ENCODE results near the gene RACGAP1. TPM values are rescaled to one million over a fixed set of nuclear protein-coding genes. Genes with fewer than 3 reads are reported as not detected.

RACGAP1 gene
- polyA plus RNA-seq, 1 donor from 2014 or later, result 18.3 TPM

DNA sequence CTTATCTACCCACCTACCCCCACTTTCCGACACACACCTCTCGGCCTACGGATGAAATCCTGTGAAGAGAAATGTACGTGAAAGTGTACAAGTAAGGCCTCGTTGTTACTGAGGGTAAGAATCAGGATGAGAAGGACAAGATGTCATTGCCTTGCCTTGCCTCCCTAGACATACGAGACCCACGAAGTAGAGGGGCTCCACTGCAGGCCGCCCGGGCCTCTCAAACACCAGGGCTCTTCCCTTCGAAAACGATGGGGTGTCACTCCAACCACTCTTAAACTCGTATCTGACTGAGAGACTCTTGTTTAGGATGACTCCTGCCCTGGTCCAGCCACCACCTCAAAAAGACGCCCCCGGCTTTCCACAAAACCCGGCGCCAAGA is 498 bp downstream of the RACGAP1 start:
- no peaks in the 10 kb centered on the region for H3K27me3 ChIP-seq (ENCODE audit: insufficient read depth, low read depth, low read length)
- H3K36me3 ChIP-seq (ENCODE audit: insufficient read depth, low read length), result no peaks in the 10 kb centered on the region
- H2AFZ ChIP-seq (ENCODE audit: low read depth, low read length), result peak overlapping the region; percentile 51
- H3K9me3 ChIP-seq (ENCODE audit: low read length), result no peaks in the 10 kb centered on the region
- no peak for TF ChIP-seq RAD21 (conservative IDR thresholded peaks at IDR 0.05)
- no peak for TF ChIP-seq SMC3 (conservative IDR thresholded peaks at IDR 0.05; ENCODE audit: poor library complexity)
- TF ChIP-seq POLR2AphosphoS5 (IDR thresholded peaks at IDR 0.05), result no peak
- no peak for TF ChIP-seq EP300 (conservative IDR thresholded peaks at IDR 0.05; ENCODE audit: poor library complexity, severe bottlenecking)
- no peak for TF ChIP-seq MXI1 (conservative IDR thresholded peaks at IDR 0.05; ENCODE audit: poor library complexity, severe bottlenecking)
- TF ChIP-seq EZH2 (IDR thresholded peaks at IDR 0.05; ENCODE audit: borderline replicate concordance, insufficient read depth, low read length, poor library complexity, severe bottlenecking), result no peak
- TF ChIP-seq, protein P1, sequence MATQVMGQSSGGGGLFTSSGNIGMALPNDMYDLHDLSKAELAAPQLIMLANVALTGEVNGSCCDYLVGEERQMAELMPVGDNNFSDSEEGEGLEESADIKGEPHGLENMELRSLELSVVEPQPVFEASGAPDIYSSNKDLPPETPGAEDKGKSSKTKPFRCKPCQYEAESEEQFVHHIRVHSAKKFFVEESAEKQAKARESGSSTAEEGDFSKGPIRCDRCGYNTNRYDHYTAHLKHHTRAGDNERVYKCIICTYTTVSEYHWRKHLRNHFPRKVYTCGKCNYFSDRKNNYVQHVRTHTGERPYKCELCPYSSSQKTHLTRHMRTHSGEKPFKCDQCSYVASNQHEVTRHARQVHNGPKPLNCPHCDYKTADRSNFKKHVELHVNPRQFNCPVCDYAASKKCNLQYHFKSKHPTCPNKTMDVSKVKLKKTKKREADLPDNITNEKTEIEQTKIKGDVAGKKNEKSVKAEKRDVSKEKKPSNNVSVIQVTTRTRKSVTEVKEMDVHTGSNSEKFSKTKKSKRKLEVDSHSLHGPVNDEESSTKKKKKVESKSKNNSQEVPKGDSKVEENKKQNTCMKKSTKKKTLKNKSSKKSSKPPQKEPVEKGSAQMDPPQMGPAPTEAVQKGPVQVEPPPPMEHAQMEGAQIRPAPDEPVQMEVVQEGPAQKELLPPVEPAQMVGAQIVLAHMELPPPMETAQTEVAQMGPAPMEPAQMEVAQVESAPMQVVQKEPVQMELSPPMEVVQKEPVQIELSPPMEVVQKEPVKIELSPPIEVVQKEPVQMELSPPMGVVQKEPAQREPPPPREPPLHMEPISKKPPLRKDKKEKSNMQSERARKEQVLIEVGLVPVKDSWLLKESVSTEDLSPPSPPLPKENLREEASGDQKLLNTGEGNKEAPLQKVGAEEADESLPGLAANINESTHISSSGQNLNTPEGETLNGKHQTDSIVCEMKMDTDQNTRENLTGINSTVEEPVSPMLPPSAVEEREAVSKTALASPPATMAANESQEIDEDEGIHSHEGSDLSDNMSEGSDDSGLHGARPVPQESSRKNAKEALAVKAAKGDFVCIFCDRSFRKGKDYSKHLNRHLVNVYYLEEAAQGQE (IDR thresholded peaks at IDR 0.05; ENCODE audit: borderline replicate concordance), result no peak
- TF ChIP-seq, protein P2, sequence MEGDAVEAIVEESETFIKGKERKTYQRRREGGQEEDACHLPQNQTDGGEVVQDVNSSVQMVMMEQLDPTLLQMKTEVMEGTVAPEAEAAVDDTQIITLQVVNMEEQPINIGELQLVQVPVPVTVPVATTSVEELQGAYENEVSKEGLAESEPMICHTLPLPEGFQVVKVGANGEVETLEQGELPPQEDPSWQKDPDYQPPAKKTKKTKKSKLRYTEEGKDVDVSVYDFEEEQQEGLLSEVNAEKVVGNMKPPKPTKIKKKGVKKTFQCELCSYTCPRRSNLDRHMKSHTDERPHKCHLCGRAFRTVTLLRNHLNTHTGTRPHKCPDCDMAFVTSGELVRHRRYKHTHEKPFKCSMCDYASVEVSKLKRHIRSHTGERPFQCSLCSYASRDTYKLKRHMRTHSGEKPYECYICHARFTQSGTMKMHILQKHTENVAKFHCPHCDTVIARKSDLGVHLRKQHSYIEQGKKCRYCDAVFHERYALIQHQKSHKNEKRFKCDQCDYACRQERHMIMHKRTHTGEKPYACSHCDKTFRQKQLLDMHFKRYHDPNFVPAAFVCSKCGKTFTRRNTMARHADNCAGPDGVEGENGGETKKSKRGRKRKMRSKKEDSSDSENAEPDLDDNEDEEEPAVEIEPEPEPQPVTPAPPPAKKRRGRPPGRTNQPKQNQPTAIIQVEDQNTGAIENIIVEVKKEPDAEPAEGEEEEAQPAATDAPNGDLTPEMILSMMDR (IDR thresholded peaks at IDR 0.05; ENCODE audit: poor library complexity, severe bottlenecking), result no peak
- no peak for TF ChIP-seq TAF1 (IDR thresholded peaks at IDR 0.05; ENCODE audit: low read depth)
- peaks cover 4% of the 10 kb centered on the region for H3F3A ChIP-seq (ENCODE audit: insufficient read depth, low read length, poor library complexity, severe bottlenecking)
- H3K4me2 ChIP-seq (ENCODE audit: low read length), result peak overlapping the region; percentile 69
- H4K20me1 ChIP-seq (ENCODE audit: insufficient read depth), result no peaks in the 10 kb centered on the region
- H3K9ac ChIP-seq (ENCODE audit: low read length), result peak overlapping the region; percentile 56
- H3K79me2 ChIP-seq (replicated peaks; ENCODE audit: insufficient read depth, low read length), result peaks cover 46% of the 10 kb centered on the region
- peak overlapping the region; percentile 80 for H3K4me3 ChIP-seq (ENCODE audit: low read length)
- no peak overlapping the region for H3K27ac ChIP-seq (ENCODE audit: low read length)
- no peaks in the 10 kb centered on the region for H3K9me2 ChIP-seq (ENCODE audit: insufficient read depth, low read length)

DNA sequence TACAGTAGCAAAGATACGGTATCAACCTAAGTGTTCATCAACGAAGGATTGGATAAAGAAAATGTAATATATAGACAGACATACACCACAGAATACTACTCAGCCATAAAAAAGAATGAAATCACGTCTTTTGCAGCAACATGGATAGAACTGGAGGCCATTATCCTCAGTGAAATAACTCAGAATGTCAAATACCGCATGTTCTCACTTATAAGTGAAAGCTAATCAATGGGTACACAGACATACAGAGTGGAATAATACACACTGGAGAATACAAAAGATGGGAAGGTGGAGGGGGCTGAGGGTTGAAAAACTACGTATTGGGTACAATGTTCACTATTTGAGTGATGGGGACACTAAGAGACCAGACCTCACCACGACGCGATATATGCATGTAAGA is 1.1 kb downstream of the RACGAP1 start:
- H3K4me3 ChIP-seq (ENCODE audit: low read length), result peak overlapping the region; percentile 80
- no peak for TF ChIP-seq TAF1 (IDR thresholded peaks at IDR 0.05; ENCODE audit: low read depth)
- TF ChIP-seq MXI1 (conservative IDR thresholded peaks at IDR 0.05; ENCODE audit: poor library complexity, severe bottlenecking), result no peak
- TF ChIP-seq, protein P1 (IDR thresholded peaks at IDR 0.05; ENCODE audit: borderline replicate concordance), result no peak
- TF ChIP-seq EZH2 (IDR thresholded peaks at IDR 0.05; ENCODE audit: borderline replicate concordance, insufficient read depth, low read length, poor library complexity, severe bottlenecking), result no peak
- TF ChIP-seq, protein P2 (IDR thresholded peaks at IDR 0.05; ENCODE audit: poor library complexity, severe bottlenecking), result no peak
- no peak for TF ChIP-seq EP300 (conservative IDR thresholded peaks at IDR 0.05; ENCODE audit: poor library complexity, severe bottlenecking)
- TF ChIP-seq RAD21 (conservative IDR thresholded peaks at IDR 0.05), result no peak
- no peak for TF ChIP-seq SMC3 (conservative IDR thresholded peaks at IDR 0.05; ENCODE audit: poor library complexity)
- TF ChIP-seq POLR2AphosphoS5 (IDR thresholded peaks at IDR 0.05), result no peak
- H3K27ac ChIP-seq (ENCODE audit: low read length), result no peak overlapping the region
- H3F3A ChIP-seq (ENCODE audit: insufficient read depth, low read length, poor library complexity, severe bottlenecking), result peaks cover 4% of the 10 kb centered on the region
- H3K36me3 ChIP-seq (ENCODE audit: insufficient read depth, low read length), result no peaks in the 10 kb centered on the region
- no peaks in the 10 kb centered on the region for H3K9me2 ChIP-seq (ENCODE audit: insufficient read depth, low read length)
- peak overlapping the region; percentile 69 for H3K4me2 ChIP-seq (ENCODE audit: low read length)
- H3K9ac ChIP-seq (ENCODE audit: low read length), result no peak overlapping the region
- no peaks in the 10 kb centered on the region for H3K27me3 ChIP-seq (ENCODE audit: insufficient read depth, low read depth, low read length)
- peak overlapping the region; percentile 51 for H2AFZ ChIP-seq (ENCODE audit: low read depth, low read length)
- no peaks in the 10 kb centered on the region for H4K20me1 ChIP-seq (ENCODE audit: insufficient read depth)
- peaks cover 52% of the 10 kb centered on the region for H3K79me2 ChIP-seq (replicated peaks; ENCODE audit: insufficient read depth, low read length)
- H3K9me3 ChIP-seq (ENCODE audit: low read length), result no peaks in the 10 kb centered on the region

All from neural cell (in vitro differentiated cells).